DMS53 (cell line): ENCODE measurements around the gene MUSTN1.
A peak's percentile ranks its signal among the peaks of the same experiment; 100 is the strongest.

Experiments used
- DNase-seq: peaks from one replicate; lab custom pipeline; 2025; lab: John Stamatoyannopoulos, UW

Gene MUSTN1

GRCh38 chr3:52852419-52852818, 17.6 kb upstream of the MUSTN1 start:
- DNase-seq: no peak

DNA sequence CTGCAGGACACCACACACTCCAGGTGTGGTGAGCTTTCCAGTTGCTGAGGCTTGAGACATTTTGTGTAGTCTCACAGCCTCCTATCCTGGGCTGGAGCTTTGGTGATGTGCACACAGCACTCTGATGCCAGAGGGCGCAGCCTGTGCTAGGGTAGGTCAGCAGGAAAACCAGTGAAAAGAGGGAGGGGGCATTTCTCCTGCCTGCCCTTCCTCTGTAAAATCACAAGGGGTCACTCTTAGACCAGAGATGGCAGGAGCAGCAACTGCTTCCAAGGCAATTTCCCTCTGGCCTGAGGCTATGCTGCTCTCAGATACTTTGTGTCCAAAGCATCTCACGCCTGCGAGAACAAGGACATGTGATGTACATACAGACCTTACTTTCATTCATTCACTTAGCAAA, 16.5 kb upstream of the MUSTN1 start:
- peak; percentile 49 for DNase-seq

- DNase-seq: no peak
These were observed 14.8 kb upstream of the MUSTN1 start for GRCh38 chr3:52849656-52850055.

- DNase-seq: no peak
These were observed 13.8 kb upstream of the MUSTN1 start for GRCh38 chr3:52848617-52849016.

GRCh38 chr3:52847726-52848125, 12.9 kb upstream of the MUSTN1 start:
- no peak for DNase-seq

DNA sequence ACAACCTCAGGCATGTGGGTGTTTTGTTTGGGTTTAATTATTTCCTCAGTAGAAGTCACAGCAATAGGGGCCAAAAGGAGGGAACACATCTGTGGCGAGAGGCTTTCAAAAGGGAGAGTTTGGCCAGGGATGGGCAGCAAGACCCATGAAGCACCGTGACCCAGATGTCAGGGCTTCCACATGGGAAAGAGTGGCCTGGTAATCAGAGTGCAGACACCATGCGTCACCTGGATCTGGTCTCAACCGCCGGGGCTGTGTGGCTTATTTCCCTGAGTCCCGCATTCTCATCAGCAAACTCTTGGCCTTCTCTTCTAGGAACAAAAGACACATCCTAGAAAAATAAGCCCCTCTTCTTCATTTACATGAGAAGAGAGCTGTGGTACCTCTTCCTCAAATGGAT, 12.4 kb upstream of the MUSTN1 start:
- DNase-seq: no peak

- no peak for DNase-seq
These were observed 11.7 kb upstream of the MUSTN1 start for GRCh38 chr3:52846432-52846965.

GRCh38 chr3:52845691-52846431, 11.0 kb upstream of the MUSTN1 start:
- no peak for DNase-seq

GRCh38 chr3:52845157-52845556, 10.3 kb upstream of the MUSTN1 start:
- DNase-seq: peak; percentile 2

DNA sequence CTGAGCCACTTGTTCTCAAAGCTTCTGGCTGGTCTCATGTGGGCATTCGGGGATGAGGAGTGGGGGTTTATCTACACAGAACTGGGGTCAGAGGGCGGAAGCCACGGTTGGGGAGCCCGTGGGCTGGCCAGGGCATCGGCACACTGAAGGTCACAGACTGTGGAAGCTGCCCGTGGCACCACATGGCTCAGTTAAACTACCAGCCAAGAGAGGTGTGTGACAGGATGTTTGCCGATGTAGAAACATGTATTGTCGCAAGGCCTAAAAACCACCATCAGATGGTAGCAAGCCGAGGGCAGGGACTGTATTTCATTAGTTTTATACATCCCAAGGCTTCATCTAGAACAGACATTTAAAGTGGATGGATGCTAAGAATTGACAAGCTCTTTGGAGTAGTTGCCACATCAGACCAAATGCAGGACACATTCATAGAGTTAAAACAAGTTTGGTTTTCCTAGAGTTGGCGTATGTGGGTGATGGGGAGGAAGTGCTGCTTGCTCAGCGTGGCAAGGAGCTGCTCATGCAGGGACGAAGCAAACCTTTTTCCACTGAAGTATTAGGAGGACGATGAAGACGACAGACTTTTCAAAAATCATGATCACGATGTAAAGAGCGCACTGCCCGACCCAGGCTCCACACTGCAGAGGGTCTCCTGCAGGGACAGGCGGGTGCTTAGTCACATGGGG, 9.6 kb upstream of the MUSTN1 start:
- DNase-seq: no peak

DNA sequence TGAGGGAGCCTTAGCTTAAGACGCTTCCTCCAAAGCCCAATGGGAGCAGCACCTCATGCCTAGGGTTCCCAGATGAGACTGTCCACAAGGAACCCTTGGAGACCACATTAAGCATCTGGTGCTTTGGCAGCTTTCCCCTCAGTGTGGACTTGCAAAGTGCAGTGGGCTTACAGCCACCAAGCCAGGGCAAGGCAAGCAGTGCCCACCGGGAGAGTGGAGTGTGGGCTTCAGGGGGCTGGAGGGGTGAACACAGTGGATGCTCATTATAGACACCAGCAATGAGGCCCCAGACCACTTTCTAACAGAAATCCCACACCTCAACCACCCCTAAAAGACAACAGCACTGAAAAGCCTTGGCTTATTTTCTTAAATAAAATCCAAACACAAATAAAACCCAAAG, 9.1 kb upstream of the MUSTN1 start:
- no peak for DNase-seq

DNA sequence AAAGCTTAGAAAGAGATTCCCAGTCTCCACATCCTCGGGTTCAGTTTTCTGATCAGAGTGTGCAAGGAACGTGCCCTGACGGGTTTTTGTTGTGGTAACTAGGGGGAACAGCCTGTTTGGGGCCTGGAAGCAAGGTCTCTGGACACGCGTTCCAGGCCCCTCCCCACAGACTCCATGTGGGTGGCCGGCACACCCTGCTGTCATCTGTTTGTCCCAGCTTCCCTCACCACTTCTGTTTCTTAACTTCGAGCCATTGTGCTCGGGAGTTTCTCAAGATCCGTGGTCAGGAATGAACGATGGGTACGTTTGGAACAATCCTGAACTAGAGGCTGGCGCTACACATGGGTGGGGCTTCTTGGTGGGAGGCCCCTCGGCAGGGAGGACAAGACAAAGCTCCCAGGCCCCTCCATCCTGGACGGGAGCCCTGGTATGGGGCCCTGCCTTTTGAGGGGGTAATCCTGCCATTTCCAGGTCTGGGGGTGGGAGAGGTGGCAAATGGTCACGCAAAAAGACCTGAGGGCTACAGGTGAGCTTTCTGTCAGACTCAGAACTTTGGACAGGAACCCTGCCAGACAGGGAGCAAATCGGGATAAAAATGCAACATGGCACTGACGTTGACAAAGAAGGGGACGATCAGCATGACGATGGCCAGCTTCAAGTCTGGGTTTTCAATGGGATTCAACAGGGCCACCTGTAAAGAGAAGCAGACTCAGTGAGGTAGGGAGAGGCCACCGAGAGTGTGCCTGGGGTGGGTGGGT, 8.5 kb upstream of the MUSTN1 start:
- no peak for DNase-seq

- no peak for DNase-seq
These were observed 7.6 kb upstream of the MUSTN1 start for GRCh38 chr3:52842424-52842823.

- DNase-seq: no peak
These were observed 7.1 kb upstream of the MUSTN1 start for GRCh38 chr3:52841981-52842340.

DNA sequence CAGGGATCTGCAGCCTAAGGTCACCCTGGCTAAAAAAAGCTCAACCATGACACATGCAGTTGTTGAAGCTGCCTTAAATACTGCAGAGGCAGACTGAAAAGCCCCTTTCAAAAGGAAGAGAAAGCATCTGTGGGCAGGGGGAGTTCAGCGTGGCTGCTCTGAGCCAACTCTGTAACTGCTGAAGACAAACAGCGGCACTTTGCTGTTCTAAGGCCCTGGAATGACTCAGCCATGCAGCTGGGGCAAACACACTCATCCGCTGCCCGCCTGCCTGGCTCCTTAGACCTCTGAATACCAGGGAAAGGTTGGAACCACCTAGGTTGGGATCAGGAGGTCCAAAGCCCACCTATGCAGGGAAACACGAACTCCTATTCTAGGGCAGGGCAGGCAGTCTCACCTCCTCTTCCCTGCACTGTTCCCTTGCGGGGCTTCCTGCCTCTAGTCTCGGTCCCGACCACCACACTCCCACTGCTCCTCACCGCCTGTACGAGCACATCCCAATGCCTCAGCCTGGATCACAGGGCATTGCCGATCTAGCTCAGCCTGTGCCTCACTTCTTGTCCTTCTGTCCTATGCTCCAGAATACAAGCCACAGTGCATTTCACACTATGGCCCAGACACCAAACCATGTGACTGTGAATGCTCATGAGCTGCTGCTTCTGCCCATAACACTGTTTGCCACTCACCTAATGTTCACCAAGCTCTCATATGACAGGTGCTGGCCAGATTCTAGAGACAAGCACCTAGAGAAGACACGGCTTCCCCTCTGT, 6.6 kb upstream of the MUSTN1 start:
- no peak for DNase-seq

DNA sequence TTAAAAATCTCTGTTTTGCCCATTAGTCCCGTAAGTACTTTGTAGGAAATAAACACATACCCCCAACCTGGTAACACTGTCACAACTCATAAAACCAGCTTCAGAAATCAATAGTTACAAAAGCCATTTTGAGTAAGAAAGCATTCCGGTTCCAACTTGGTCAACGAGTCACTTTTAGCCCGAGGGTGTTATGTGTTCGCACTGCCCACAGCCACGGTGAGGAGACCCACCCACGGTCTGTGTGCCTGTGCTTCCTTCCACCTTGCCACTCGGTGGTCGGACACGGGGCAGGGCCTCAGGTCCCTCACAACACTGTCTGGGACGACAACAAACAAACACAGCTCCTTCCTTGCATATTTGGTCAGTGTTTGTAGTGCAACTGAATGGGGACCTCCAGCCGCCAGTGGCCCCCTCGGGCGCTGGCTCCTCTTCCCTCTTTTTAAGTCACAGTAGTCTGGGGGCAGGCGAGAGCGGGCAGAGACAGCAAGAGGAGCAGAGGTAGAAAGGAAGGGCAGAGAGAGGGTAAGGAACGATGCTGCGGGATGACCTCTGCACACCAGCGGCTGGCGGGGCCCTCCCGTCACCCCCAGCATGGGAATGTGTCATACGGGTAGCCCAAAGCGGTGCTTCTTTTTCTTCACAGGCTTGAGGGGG, 5.2 kb upstream of the MUSTN1 start:
- no peak for DNase-seq

GRCh38 chr3:52839268-52839575, 4.4 kb upstream of the MUSTN1 start:
- DNase-seq: no peak

GRCh38 chr3:52838561-52839267, 3.9 kb upstream of the MUSTN1 start:
- no peak for DNase-seq

DNA sequence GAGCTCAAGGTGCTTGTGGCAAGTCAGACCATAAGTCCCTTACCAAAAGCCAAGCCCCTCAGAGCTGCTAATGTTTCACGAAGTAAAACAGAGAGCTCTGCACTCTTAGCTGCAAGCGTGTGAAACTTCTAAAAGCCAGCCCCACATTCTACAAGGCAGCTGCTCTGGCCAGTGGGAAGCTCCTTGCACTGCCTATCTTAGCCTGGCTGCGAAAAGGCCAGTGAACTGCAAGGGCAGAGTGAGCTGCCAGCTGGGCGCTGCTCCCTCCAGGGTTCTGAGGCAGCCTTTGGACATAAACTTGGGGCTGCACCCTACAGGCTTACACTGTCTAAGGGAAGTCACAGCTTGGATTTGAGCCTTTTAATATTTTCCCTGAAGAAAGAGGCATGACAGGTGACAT, 2.2 kb upstream of the MUSTN1 start:
- no peak for DNase-seq

- DNase-seq: no peak
These were observed 1.6 kb upstream of the MUSTN1 start for GRCh38 chr3:52836471-52836845.

- DNase-seq: no peak
These were observed 1.1 kb upstream of the MUSTN1 start for GRCh38 chr3:52835766-52836470.
